Keratinocyte (primary cell): ENCODE results near the gene SYNE2.

Source experiments
- CTCF ChIP-seq, 3 experiments: IDR thresholded peaks in 1 of 3; conservative IDR thresholded peaks in 1 of 3; optimal IDR thresholded peaks in 1 of 3; 2 replicates in 2 of 3; 3 replicates in 1 of 3; pipeline versions ENCODE3 to v1.5.1; 2011; ENCODE audit warnings: low read length in 3 of 3, mild to moderate bottlenecking in 3 of 3, moderate library complexity in 2 of 3, control low read depth in 1 of 3, inconsistent platforms in 1 of 3; ENCODE audit not compliant: insufficient read depth in 2 of 3; ENCODE audit errors: extremely low read depth in 1 of 3
- EZH2 ChIP-seq: IDR thresholded peaks from one replicate; pipeline ENCODE4 v1.6.1; 2012; ENCODE audit warnings: inconsistent platforms, mild to moderate bottlenecking, low read length, moderate library complexity

GRCh38 chr14:63912286-63912685, 59.5 kb downstream of the SYNE2 start:
- TF ChIP-seq CTCF (optimal IDR thresholded peaks at IDR 0.05 in 1 of 3, IDR thresholded peaks at IDR 0.05 in 1 of 3, conservative IDR thresholded peaks at IDR 0.05 in 1 of 3; ENCODE audit: extremely low read depth in 1 of 3, insufficient read depth in 2 of 3, low read length in 3 of 3) (no peak), EZH2 (no peak)
